HepG2 (cell line): ENCODE results near the gene TADA3. TPM values are rescaled to one million over a fixed set of nuclear protein-coding genes. Genes with fewer than 3 reads are reported as not detected.
A peak's percentile ranks its signal among the peaks of the same experiment; 100 is the strongest.

Source experiments
- AGO2 ChIP-seq: fragments of 200-400 bp; formaldehyde crosslinking; optimal IDR thresholded peaks from 2 replicates; pipeline ENCODE3; 2017; ENCODE audit warnings: mild to moderate bottlenecking, low read depth, low read length, moderate library complexity
- CREB1 ChIP-seq, 2 experiments: fragments of 450-650 bp in 1 of 2; IDR thresholded peaks; 2 replicates each; pipeline ENCODE4 v1.6.1; 2016 to 2017; ENCODE audit warnings: control low read depth in 1 of 2, mild to moderate bottlenecking in 1 of 2, missing compliant biosample characterization in 1 of 2, missing genetic modification characterization in 1 of 2
- DMAP1 ChIP-seq: IDR thresholded peaks from 2 replicates; pipeline ENCODE4 v1.6.1; 2016
- FOSL1 ChIP-seq: sonication (generic); formaldehyde crosslinking; IDR thresholded peaks from 2 replicates; pipeline ENCODE4 v1.9.0; 2021; ENCODE audit warnings: missing genetic modification reagents, borderline replicate concordance
- KDM1A ChIP-seq: IDR thresholded peaks from 2 replicates; pipeline ENCODE4 v1.6.1; 2016; ENCODE audit warnings: missing compliant biosample characterization
- MZF1 ChIP-seq: sonication (generic); formaldehyde crosslinking; IDR thresholded peaks from 2 replicates; pipeline ENCODE4 v1.8.1; 2023; ENCODE audit warnings: mild to moderate bottlenecking, missing genetic modification reagents, borderline replicate concordance
- SETDB1 ChIP-seq: sonication (generic); formaldehyde crosslinking; IDR thresholded peaks from 2 replicates; pipeline ENCODE4 v1.5.1; 2020; ENCODE audit warnings: missing genetic modification reagents, mild to moderate bottlenecking, borderline replicate concordance
- SIN3B ChIP-seq: fragments of 150-350 bp; IDR thresholded peaks from 2 replicates; pipeline ENCODE4 v1.6.1; 2014; ENCODE audit warnings: low read length
- SNAPC2 ChIP-seq: sonication (generic); formaldehyde crosslinking; IDR thresholded peaks from 2 replicates; pipeline ENCODE4 v1.8.1; 2022; ENCODE audit warnings: mild to moderate bottlenecking, missing genetic modification reagents
- ZFP90 ChIP-seq: sonication (generic); formaldehyde crosslinking; IDR thresholded peaks from 2 replicates; pipeline ENCODE4 v1.8.0; 2022; ENCODE audit warnings: missing genetic modification reagents, mild to moderate bottlenecking, inconsistent platforms, borderline replicate concordance
- ZNF432 ChIP-seq: sonication (generic); formaldehyde crosslinking; IDR thresholded peaks from 2 replicates; pipeline ENCODE4 v1.5.0; 2020; ENCODE audit warnings: missing genetic modification reagents, mild to moderate bottlenecking, borderline replicate concordance
- ZNF530 ChIP-seq: sonication (generic); formaldehyde crosslinking; IDR thresholded peaks from 2 replicates; pipeline ENCODE4 v1.5.0; 2020; ENCODE audit warnings: low read depth, mild to moderate bottlenecking, missing genetic modification reagents
- ZNF543 ChIP-seq: sonication (generic); formaldehyde crosslinking; IDR thresholded peaks from 2 replicates; pipeline ENCODE4 v1.4.0; 2020; ENCODE audit warnings: mild to moderate bottlenecking, missing genetic modification reagents
- ZNF547 ChIP-seq: sonication (generic); formaldehyde crosslinking; IDR thresholded peaks from 2 replicates; pipeline ENCODE4 v1.5.1; 2020; ENCODE audit warnings: mild to moderate bottlenecking, missing genetic modification reagents
- ZNF670 ChIP-seq: sonication (generic); formaldehyde crosslinking; IDR thresholded peaks from 2 replicates; pipeline ENCODE4 v1.8.0; 2022; ENCODE audit warnings: mild to moderate bottlenecking, missing genetic modification reagents, borderline replicate concordance
- ZNF816 ChIP-seq: sonication (generic); formaldehyde crosslinking; IDR thresholded peaks from 2 replicates; pipeline ENCODE4 v1.8.0; 2022; ENCODE audit warnings: missing genetic modification reagents, mild to moderate bottlenecking, borderline replicate concordance
- polyA plus RNA-seq, 8 experiments: library from polyadenylated mRNA; depleted of rRNA in 3 of 8; stranded (reverse) in 7 of 8; unstranded in 1 of 8; fragments of >200 nt; fragmentation: Illumina TruSeq in 4 of 8; extraction: Trizol in 4 of 8; gene quantifications; 2 replicates each; pipeline versions ENCODE4 v1.2.1 to v1.2.3, GENCODE V29; 2011 to 2016; ENCODE audit warnings: low read depth in 4 of 8, missing spikeins in 1 of 8, mixed read lengths in 1 of 8; ENCODE audit not compliant: insufficient read depth in 1 of 8
- total RNA-seq, 5 experiments: library from RNA; depleted of rRNA; stranded (reverse); fragments of >200 nt; fragmentation: Illumina TruSeq; extraction: Trizol; gene quantifications; 2 replicates each; pipeline ENCODE4 v1.2.3, GENCODE V29; 2016; ENCODE audit warnings: low read depth in 1 of 5
- TF ChIP-seq, protein P1 (sequence below): sonication (generic); formaldehyde crosslinking; IDR thresholded peaks from 2 replicates; pipeline ENCODE4 v1.4.0; 2020; ENCODE audit warnings: missing genetic modification reagents, borderline replicate concordance
- TF ChIP-seq, protein P2 (sequence below): sonication (generic); formaldehyde crosslinking; IDR thresholded peaks from 2 replicates; pipeline ENCODE4 v1.4.0; 2020; ENCODE audit warnings: missing genetic modification reagents
- TF ChIP-seq, protein P3 (sequence below): sonication (generic); formaldehyde crosslinking; IDR thresholded peaks from 2 replicates; pipeline ENCODE4 v1.5.0; 2020; ENCODE audit warnings: mild to moderate bottlenecking, missing genetic modification reagents
- TF ChIP-seq, protein P4 (sequence below): sonication (generic); formaldehyde crosslinking; IDR thresholded peaks from 2 replicates; pipeline ENCODE4 v1.8.1; 2023; ENCODE audit warnings: mild to moderate bottlenecking, missing genetic modification reagents

Gene TADA3
- total and polyA plus RNA-seq, 2 of the 13 experiments (the other 11 are each of a cell fraction or from before 2014, with no cell fraction given): 32.1 to 37.1 TPM

DNA sequence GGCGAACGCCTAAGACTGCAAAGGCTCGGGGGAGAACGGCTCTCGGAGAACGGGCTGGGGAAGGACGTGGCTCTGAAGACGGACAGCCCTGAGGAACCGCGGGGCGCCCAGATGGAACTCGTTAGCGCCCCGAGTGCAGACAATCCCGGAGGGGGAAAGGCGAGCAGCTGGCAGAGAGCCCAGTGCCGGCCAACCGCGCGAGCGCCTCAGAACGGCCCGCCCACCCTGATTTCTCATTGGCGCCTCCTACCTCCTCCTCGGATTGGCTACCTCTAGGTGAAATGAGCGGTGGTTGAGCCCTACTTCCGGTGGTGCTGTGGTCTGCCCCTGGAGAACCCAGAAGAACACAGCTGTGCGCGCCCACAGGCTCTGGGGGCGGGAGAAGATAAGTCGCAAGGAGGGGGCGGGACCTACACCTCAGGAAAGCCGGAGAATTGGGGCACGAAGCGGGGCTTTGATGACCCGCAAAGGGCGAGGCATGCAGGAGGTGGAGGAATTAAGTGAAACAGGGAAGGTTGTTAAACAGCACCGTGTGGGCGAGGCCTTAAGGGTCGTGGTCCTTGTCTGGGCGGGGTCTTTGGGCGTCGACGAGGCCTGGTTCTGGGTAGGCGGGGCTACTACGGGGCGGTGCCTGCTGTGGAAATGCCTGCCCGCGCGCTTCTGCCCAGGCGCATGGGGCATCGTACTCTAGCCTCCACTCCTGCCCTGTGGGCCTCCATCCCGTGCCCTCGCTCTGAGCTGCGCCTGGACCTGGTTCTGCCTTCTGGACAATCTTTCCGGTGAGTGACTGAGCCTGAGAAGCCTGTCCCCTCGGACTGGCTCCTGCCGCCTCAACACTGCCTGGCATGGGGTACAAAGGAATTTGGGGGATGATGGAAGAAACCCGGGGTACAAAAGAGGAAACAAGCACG is 42.4 kb downstream of the TADA3 start, which contains the start of gene OGG1 (continued):
- TF ChIP-seq, protein P1, sequence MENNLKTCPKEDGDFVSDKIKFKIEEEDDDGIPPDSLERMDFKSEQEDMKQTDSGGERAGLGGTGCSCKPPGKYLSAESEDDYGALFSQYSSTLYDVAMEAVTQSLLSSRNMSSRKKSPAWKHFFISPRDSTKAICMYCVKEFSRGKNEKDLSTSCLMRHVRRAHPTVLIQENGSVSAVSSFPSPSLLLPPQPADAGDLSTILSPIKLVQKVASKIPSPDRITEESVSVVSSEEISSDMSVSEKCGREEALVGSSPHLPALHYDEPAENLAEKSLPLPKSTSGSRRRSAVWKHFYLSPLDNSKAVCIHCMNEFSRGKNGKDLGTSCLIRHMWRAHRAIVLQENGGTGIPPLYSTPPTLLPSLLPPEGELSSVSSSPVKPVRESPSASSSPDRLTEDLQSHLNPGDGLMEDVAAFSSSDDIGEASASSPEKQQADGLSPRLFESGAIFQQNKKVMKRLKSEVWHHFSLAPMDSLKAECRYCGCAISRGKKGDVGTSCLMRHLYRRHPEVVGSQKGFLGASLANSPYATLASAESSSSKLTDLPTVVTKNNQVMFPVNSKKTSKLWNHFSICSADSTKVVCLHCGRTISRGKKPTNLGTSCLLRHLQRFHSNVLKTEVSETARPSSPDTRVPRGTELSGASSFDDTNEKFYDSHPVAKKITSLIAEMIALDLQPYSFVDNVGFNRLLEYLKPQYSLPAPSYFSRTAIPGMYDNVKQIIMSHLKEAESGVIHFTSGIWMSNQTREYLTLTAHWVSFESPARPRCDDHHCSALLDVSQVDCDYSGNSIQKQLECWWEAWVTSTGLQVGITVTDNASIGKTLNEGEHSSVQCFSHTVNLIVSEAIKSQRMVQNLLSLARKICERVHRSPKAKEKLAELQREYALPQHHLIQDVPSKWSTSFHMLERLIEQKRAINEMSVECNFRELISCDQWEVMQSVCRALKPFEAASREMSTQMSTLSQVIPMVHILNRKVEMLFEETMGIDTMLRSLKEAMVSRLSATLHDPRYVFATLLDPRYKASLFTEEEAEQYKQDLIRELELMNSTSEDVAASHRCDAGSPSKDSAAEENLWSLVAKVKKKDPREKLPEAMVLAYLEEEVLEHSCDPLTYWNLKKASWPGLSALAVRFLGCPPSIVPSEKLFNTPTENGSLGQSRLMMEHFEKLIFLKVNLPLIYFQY (CRISPR knock-in tag): no peak; the same call in 1 of the 2 replicates
- TF ChIP-seq ZNF530 (no peak), ZNF816 (CRISPR knock-in tag) (0 out of 2 replicates have a peak, but pooled peaks have one; percentile 32), SETDB1 (no peak), MZF1 (CRISPR knock-in tag) (no peak; the same call in 1 of the 2 replicates), DMAP1 (CRISPR knock-in tag) (peak; percentile 62), ZFP90 (CRISPR knock-in tag) (peak; percentile 75), ZNF670 (no peak; the same call in 1 of the 2 replicates), ZNF543 (CRISPR knock-in tag) (peak; percentile 20; the same call in 1 of the 2 replicates), ZNF432 (CRISPR knock-in tag) (no peak), FOSL1 (CRISPR knock-in tag) (no peak), KDM1A (CRISPR knock-in tag) (no peak), ZNF547 (CRISPR knock-in tag) (peak; percentile 38; the same call in 1 of the 2 replicates), AGO2 (peak; percentile 80), SNAPC2 (CRISPR knock-in tag) (0 out of 2 replicates have a peak, but pooled peaks have one; percentile 76), SIN3B (no peak), CREB1 (IDR thresholded peaks at IDR 0.05) (no peak), CREB1 (CRISPR knock-in tag; IDR thresholded peaks at IDR 0.05) (peak; percentile 75; the same call in 1 of the 2 replicates)
- TF ChIP-seq, protein P2, sequence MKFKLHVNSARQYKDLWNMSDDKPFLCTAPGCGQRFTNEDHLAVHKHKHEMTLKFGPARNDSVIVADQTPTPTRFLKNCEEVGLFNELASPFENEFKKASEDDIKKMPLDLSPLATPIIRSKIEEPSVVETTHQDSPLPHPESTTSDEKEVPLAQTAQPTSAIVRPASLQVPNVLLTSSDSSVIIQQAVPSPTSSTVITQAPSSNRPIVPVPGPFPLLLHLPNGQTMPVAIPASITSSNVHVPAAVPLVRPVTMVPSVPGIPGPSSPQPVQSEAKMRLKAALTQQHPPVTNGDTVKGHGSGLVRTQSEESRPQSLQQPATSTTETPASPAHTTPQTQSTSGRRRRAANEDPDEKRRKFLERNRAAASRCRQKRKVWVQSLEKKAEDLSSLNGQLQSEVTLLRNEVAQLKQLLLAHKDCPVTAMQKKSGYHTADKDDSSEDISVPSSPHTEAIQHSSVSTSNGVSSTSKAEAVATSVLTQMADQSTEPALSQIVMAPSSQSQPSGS: no peak; the same call in 1 of the 2 replicates
- TF ChIP-seq, protein P3, sequence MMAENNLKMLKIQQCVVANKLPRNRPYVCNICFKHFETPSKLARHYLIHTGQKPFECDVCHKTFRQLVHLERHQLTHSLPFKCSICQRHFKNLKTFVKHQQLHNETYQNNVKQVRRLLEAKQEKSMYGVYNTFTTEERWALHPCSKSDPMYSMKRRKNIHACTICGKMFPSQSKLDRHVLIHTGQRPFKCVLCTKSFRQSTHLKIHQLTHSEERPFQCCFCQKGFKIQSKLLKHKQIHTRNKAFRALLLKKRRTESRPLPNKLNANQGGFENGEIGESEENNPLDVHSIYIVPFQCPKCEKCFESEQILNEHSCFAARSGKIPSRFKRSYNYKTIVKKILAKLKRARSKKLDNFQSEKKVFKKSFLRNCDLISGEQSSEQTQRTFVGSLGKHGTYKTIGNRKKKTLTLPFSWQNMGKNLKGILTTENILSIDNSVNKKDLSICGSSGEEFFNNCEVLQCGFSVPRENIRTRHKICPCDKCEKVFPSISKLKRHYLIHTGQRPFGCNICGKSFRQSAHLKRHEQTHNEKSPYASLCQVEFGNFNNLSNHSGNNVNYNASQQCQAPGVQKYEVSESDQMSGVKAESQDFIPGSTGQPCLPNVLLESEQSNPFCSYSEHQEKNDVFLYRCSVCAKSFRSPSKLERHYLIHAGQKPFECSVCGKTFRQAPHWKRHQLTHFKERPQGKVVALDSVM (CRISPR knock-in tag): peak; percentile 91
- TF ChIP-seq, protein P4, sequence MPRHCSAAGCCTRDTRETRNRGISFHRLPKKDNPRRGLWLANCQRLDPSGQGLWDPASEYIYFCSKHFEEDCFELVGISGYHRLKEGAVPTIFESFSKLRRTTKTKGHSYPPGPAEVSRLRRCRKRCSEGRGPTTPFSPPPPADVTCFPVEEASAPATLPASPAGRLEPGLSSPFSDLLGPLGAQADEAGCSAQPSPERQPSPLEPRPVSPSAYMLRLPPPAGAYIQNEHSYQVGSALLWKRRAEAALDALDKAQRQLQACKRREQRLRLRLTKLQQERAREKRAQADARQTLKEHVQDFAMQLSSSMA: 0 out of 2 replicates have a peak, but pooled peaks have one; percentile 51
